ENCODE data around the gene PCSK6.

PCSK6 gene

DNA sequence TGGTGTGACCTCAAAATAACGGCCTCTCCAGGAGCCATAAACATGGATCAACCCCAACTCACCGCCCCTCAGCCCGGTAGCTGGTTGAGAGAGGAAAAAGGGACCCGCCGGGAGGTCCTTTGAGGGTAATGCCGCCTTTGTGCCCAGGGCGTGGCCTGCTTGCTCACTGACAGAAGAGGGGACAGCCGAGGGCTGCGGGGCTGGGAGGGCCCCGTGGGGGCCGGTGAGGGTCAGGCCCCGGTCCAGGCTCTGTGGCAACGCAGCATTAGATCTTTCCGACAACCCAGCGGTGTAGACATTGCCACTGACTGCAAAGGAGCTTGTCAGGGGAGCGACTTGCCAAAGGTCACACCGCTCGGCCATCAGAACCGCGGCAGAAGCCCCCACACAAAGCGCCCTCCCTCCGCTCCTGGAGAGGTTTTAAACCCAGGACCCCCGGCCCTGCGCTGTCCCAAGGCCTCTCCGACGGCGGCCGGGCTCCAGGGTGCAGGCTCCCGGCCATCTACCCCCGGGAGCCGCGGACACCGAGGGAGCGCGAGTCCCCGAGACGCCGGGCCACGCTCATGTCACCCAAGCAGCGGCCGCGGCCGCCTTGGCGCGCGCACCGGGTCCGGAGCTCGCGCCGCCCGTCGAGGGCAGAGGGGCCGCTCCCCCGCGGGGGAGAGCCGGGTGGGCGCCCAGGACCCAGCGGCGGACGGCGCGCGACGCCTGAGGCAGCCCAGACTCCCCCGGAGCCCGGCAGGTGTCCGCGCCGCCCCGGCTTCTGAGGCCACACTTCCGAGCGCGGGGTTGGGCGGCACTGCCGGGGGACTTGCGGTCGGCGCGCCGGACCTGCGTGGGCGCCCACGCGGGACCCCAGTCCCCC is 975 bp downstream of the PCSK6 start:
- DNase-seq (ENCODE audit: low read depth, low spot score), result no peak
- no peak overlapping the region for H3K27ac ChIP-seq

DNA sequence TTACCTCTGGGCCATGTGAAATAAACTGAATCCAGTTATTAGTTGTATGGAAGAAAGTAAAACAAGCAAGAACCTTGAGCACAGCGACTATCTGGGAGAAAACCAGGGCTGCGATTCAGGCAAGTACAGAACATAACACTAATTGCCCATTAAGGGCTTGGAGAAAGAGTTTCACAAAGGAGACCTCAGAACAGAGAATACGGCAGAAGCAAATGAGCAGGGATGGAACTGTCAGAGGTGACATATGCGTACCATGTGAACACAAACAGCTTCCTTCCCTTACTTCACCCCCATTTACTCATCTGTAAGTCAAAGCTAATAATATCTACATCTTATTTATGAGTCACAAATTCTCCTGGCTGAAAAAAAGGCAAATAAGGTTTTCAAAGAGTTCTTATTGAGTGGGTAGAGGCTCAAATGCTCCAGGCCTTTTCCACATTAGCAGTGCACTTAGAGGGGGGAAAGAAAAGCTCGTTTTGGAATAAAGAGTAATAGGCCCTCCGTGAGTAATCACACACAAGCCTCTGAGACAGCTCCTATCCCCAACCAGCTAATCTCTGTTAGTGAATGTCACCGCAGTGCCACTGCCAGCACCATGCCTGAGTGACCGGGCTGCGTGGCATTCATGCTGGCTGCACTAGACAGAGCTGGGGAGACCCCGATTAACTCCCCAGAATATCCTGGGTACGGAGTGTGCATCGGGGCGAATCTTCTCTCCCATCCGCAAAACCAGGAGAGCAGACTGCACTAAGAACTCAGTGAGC is 2.6 kb downstream of the PCSK6 start:
- DNase-seq (ENCODE audit: low read depth, low spot score), result no peak
- H3K27ac ChIP-seq, result no peak overlapping the region

DNA sequence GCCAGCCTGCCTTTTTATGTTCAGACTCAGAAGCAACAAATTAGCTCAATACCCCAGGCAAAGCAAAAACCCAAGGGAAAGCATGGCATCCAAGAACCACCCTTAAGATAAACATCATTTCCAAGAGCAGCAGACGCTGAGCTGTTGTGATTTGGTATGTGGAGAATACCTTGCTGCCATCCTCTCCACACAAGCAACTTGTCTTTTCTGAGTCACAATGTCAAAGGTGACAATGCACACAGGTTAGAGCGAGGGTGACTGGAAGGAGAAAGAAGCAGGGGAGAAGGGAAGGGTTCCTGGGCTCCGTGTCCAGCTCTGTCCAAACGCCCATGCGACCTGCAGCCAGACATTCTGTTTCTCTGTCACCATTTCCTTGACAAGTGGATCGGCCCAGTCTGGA is 6.0 kb downstream of the PCSK6 start:
- H3K27ac ChIP-seq, result peak overlapping the region; percentile 35
- DNase-seq (ENCODE audit: low read depth, low spot score), result no peak

DNA sequence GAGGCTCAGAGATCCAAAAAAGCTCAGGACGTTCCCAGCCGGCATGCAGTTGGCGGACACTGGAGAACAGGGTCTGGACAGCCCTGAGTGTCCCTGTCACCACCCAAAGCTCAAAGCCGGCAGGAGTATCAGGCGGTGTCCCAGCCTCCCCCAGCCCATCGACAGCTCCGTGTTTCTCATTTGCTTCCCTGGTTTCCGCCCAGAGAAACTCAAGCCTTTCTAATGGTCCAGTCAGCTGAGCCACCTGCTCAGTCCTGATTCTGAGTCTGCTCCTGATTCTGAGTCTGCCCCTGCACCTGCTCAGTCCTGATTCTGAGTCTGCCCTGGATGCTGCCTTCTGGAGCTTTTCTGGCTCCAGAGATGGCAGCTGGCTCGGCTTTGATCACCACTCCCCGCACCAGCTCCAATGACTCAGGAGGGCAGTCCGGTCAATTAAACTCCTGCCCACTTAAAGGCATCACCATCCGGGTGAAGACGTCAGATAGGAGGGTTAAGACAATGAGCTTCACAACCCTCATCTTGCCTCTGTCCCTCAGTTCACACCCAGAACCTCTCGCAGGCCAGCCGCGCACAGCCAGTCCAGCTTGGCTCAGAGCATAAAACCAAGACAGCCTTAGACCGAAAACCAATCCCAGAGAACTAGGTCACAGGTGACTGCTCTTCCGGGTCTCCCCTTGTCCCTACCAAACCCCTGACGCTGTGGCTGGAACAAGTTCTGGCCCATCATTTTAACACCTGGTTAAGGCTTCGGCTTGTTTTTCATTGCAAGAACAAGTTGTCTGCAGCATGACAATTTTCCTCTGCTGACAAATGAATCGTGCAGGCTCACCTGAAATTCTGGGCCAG is 6.8 kb downstream of the PCSK6 start:
- DNase-seq (ENCODE audit: low read depth, low spot score), result no peak
- H3K27ac ChIP-seq, result peak overlapping the region; percentile 35

DNA sequence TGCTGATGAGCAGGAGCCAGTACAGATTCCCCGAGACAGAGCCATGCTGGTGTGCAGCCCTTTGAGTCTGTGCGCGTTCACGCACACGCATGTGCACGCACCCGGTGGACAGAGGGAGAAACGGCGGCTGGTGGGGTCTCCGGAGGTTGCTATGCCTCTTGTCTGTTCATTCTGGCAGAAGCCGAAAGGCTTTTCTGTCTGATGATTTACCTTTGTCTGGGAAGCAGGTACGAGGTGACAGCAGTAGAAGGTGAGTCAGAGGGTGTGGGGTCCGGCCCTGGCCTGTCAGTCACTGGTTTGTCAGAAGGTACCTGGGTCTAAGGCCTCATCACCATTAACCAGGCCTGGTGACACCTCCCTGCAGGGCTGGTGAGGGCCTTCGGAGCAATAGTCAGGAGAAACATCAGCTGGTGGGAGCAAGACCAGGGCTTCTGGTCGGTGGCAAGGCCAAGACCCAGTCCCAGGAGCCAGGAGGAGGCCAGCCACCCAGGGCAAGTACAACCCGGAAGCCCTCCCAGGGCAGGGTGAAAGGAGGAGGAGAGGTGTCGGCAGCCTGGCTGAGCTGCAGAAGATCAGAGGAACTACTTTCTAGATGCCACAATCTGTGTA is 7.5 kb downstream of the PCSK6 start:
- H3K27ac ChIP-seq, result no peak overlapping the region
- DNase-seq (ENCODE audit: low read depth, low spot score), result no peak

DNA sequence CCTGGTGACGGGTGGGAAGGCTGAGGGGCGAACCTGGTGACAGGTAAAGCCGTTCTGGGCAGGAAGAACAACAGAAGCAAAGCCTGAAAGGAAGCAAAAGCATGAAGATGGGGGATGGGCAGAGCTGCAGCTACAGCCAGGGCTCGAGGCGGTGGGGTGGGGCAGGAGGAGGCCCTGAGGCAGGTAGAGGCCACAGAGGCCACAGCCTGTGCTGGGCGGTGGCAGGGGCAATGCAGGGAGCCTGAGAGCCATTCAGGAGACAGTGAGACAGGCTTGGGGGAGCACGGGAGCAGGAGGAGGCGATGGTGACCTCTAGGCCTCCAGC is 8.2 kb downstream of the PCSK6 start:
- DNase-seq (ENCODE audit: low read depth, low spot score), result no peak

DNA sequence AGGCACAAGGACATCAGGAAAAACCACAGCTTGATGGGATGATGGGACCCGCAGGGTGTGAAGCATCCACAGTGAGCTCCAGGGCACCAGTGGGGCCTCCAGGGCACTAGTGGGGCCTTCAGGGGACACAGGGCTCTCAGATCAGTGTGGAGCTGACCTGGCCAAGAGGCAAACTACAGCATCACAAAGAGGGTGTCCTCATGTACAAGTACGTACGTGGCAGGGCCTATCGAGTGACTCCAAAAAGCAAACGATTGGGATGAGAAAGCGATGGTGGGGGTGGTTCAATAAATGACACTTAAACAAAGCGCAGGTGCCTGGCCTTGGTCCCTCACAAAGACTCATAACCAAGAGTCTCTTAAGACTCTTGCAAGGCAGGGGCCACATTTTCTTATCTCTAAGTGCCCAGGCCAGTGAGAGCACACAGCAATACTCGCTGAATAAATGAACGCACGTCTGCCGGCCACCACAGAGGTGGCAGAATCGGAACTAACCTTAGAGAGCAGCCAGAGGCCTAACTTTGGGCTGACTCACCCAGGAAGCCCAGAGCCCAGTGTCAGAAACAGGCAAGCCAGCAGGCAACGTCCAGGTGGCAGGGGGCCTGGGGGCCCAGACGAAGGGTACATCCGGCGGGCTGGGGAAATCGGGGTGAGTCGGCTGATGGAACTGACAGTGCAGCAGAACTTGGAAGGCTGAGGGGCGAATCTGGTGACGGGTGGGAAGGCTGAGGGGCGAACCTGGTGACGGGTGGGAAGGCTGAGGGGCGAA is 8.7 kb downstream of the PCSK6 start:
- no peak for DNase-seq (ENCODE audit: low read depth, low spot score)
- H3K27ac ChIP-seq, result no peak overlapping the region

More for the DNA sequence above, 8.2 kb downstream of the PCSK6 start:
- no peak overlapping the region for H3K27ac ChIP-seq

DNA sequence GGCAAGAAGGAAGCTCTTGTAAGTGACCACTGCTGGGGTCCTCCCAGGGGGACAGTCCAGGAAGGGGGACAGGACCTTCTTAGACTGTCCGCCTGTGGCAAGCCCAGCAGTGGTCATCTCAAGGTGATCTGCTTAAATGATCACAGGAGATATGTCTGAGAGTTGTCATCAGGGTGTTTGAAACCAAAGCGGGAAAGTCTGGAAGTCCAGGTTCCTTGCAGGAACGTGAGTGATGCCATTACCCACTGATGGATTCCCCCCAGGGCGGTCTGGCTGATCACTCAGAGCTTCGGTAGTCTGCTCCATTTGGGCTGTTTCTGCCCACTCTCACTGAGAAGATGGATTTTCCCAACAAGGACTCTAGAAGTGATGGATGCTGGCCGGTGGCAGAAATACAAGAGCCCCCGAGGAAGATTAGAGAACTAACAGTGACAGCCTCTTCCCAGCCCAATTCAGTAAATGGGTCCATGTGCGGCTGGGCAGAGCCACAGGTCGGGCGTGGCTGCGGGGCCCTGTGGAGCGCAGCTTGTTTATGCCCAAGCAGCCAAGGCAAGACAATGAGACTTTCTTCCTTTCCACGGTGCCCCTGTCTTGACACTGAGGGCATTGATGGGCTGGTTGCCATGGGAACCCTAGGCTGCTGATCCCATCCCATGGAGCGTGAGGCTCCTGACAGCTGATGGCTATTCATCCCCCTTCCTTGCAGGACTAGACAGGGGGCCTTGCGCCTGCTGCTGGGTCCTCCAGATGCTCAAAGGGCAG is 9.5 kb downstream of the PCSK6 start:
- no peak for DNase-seq (ENCODE audit: low read depth, low spot score)
- H3K27ac ChIP-seq, result no peak overlapping the region

DNA sequence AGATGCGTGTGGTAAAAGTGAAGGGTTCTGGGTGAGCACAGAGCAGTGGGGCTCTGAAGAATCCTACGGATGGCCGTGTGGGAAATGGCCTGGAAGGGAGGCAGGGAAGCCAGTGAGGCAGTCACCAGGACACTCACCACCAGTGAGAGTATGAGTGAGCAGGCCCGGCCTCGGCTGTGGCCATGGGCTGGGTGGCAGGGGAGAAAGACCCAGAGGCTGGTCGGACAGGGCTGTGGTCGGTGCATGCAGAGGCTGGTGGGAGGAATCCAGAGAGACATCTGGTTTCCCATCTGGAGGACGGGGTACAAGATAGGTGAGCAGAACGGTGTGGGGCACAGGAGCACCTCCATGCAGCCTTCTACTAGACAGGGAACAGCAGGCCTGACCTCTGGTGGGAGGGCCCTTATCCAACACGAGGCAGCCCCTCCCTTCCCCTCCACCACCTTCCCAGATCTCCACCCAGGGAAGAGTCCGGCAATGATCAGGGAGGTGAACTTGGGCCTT is 10.1 kb downstream of the PCSK6 start:
- DNase-seq (ENCODE audit: low read depth, low spot score), result no peak
- H3K27ac ChIP-seq, result no peak overlapping the region

DNA sequence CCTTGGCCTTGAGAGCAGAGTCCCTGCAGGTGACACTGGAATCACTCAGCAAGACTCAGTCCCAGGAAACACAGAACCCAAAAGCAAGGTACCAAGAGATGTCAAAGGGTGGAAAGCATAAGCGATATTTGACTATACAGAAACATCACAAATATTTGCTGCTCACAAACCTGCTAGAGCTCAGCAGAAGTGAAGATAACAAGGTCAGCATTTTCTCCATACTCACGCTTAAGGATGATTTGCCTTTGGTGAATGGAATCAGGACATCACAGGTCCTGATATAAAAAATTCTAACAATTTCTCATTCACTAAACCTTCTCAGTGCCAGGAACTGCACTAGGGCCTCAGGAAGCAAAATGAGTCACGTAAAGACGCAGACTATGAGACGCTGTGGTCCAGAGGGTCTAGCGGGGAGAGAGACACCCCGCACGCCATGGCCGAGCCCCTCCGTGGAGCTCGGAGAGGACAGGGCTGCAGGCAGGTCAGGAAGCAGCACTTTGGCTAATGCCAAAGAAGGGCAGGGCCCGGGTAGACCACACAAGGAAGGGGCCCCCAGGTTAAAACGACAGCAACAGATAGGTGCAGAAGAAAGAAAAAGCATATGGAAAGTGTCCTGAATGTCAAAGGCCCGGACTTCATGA is 10.7 kb downstream of the PCSK6 start:
- DNase-seq (ENCODE audit: low read depth, low spot score), result no peak
- no peak overlapping the region for H3K27ac ChIP-seq

DNA sequence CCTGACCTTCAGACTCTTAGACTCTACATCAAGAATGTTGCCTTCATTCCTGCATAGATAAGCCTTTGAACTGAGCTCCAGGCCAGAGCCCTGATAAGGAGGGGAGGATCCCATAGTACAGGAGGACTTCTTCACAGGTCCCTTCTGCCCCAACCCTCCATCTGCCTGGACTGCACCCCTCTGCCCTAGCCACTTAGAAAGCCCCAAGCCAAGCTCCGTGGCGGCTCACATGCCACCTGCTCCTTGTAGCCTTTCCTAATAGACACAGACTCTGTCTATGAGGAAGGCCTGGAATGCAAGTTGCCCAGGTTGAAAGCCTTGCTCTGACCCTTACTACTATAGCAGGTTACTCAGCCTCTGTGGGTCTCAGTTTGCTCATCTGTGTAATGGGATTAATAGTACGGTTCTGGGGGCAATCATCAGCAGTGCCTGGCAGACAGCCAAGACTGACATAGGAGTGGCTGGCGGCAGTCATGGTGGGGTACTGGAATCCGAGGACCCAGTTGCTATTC is 11.6 kb downstream of the PCSK6 start:
- no peak overlapping the region for H3K27ac ChIP-seq

DNA sequence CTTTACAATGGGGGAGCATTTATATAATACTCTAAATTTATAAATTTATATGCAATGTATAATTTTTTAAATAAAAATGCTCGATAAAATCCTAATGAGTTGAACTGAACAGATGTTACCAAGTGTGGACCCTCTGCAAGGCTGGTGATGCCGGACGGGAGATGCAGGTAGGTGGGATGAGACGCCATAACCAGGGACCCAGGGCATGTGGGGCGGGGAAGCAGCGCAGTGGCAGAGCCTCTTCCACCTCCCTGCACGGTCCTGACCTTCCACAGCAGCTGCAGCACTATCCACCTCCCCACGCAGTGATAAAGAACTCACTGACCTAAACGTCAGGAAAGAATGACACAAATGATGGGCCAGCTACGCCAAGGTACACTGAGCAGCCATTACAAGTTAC is 12.8 kb downstream of the PCSK6 start:
- no peak for DNase-seq (ENCODE audit: low read depth, low spot score)
- no peak overlapping the region for H3K27ac ChIP-seq

More for the DNA sequence above, 11.6 kb downstream of the PCSK6 start:
- no peak for DNase-seq (ENCODE audit: low read depth, low spot score)

DNA sequence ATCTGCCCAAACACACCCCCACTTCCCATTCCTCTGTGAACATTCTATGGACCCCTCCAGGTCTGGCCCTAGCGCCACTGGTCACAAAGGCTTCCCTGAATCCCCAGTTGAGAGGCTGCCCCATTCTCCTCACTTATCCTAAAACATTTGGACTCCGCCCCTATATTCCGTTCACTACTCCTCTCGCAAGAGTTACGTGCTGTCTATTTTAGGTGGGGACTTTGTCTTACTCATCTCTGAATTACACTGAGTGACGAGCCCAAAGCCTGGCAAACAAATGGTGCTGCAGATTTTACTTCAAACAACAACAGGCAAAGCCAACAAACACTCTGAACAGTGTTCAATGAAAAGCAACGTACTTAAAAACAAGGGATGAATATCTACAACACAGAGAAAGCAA is 14.5 kb downstream of the PCSK6 start:
- no peak overlapping the region for H3K27ac ChIP-seq
- no peak for DNase-seq (ENCODE audit: low read depth, low spot score)

DNA sequence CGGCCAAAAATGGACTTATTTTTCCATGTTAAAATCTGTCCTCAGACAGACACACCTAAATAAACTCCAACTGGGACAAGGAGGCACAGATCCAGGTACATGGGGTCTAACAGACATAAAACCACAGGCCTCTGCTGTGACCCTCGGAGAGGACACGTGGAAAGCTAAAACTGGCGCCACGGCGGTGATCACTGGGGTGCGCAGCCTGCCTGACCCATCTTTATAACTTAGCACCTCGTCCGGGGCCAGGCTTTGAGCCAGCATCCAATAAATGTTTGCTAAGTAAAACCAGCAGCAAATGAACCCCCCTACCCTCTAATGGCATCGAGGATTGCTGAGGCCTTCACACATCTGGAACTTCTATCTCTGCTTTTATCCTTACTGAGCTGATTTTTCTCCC is 15.3 kb downstream of the PCSK6 start:
- H3K27ac ChIP-seq, result no peak overlapping the region
- DNase-seq (ENCODE audit: low read depth, low spot score), result no peak

DNA sequence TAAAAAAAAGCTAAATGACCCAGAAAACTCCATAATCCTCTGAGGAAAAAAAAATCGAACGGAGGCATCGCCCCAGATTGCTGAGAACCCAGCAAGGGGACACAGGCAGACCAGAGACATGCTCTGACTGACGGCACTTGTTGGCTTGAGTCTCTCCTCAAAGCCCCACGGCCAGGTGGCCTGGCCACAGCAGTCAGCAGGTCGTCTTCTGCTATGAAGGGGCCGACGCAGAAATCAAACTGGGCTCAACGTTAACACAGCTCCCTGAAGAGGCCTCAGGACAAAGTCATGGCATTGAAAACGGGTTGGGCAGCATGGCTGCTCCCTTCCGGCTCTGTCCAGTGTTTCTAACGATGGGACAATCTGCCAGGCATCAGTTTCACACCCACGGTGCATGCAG is 17.5 kb downstream of the PCSK6 start:
- DNase-seq (ENCODE audit: low read depth, low spot score), result no peak
- H3K27ac ChIP-seq, result no peak overlapping the region

DNA sequence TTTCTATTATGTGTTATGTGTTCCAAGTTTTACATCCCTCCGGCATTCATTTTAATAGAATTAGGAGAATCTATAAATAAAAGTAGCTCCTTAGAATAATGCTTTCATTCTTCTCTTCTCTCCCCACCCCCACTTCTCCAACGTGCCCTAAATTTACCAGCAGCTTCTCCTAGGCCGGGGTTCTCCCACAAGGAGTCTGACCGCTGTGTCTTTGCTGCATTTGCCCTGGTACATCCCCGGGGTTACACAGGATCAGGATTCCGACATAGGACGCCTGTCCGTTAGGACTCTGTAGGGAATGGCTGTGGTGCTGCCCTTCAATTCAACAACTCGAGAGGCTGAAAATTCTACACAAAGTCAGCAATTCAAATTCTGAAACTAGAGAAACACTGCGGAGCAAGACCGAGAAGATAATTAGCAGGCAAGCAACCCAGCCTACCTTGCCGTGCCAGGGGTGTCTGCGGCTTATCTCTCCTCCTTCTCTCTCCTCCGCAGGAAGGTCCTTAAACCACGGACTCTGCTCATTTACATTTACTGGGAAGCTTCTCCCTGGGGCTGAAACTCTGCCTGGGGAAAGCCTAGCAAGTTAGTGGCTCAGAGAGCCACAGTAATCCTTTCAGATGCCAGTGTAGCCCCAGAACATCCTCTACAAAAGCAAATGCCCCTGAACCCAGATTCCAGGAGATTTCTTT is 18.8 kb downstream of the PCSK6 start:
- no peak overlapping the region for H3K27ac ChIP-seq
- DNase-seq (ENCODE audit: low read depth, low spot score), result no peak

DNA sequence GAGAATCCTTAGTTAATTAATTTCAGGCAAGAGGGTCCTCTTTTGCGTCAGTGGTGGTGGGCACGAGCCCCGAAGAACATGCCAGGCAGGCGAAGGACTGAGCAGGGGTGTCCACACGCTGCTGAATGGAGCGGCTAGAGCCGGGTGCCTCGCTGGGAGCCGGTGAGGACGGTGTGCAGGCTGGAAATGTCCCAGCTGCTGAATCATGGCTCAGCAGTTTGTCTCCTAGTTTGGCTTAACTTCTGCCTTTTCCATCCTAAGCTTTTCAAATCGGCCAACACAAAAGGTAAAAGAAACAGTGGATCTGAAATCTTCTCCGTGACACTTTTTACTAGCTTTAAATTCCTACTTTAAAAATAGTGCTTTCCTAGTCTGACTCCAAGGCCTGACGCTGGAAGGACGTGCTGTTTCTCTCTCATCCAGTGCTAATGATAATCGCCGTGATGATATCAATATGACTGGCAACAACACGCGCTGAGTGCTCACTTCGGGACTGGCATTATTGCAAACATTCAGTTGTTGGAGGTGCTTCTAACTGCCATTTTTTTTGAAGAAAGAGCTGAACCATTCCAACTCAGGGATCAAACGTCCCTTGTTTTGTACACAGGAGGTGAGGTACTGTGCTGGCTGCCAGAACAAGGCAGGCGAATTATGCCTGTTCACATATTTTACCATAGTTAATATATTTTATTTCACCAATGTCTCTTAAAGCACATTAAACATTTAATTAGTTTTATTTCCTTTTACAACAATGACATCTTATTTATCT is 19.8 kb downstream of the PCSK6 start:
- no peak overlapping the region for H3K27ac ChIP-seq
- no peak for DNase-seq (ENCODE audit: low read depth, low spot score)
